OCI-LY7 (cell line): ENCODE data around the gene SPACA1. TPM values are rescaled to one million over a fixed set of nuclear protein-coding genes. Genes with fewer than 3 reads are reported as not detected.

Experiments
- BruUV-seq: library from RNA; stranded (reverse); fragments of 400-500 nt; replicated peaks from 2 replicates; lab custom pipeline; 2021; lab: Mats Ljungman, UMichigan
- CTCF ChIA-PET: fragments of 300-600 bp; sonication (Branson Sonifier 250); formaldehyde crosslinking; loops from one replicate; lab custom pipeline; 2022; ENCODE audit warnings: antibody characterized with exemption; ENCODE audit not compliant: unreplicated experiment; lab: Charles Lee
- POLR2A ChIA-PET: fragments of 300-600 bp; sonication (Branson Sonifier 250); formaldehyde crosslinking; loops from one replicate; lab custom pipeline; 2022; ENCODE audit warnings: antibody characterized with exemption; lab: Charles Lee
- DNase-seq: peaks from one replicate; pipeline ENCODE4 v3.0.0-alpha.2; 2015; ENCODE audit warnings: low spot score
- H2AFZ ChIP-seq: fragments of 200-600 bp; sonication (generic), shearing (Covaris generic); 2 replicates; pipeline ENCODE4 v1.6.1; 2014; ENCODE audit warnings: mild to moderate bottlenecking, antibody characterized with exemption, low read length, moderate library complexity
- H3K27ac ChIP-seq: fragments of 200-600 bp; sonication (generic); 2 replicates; pipeline ENCODE4 v1.5.1; 2014; ENCODE audit warnings: mixed run types, low read depth, mild to moderate bottlenecking, moderate library complexity, low read length, inconsistent platforms; ENCODE audit not compliant: poor library complexity, severe bottlenecking
- H3K36me3 ChIP-seq: fragments of 200-600 bp; sonication (generic); 2 replicates; pipeline ENCODE4 v1.6.1; 2014; ENCODE audit warnings: mild to moderate bottlenecking, antibody characterized with exemption, low read length, moderate library complexity, mixed read lengths; ENCODE audit not compliant: insufficient read depth
- H3K4me1 ChIP-seq: fragments of 200-600 bp; sonication (generic); 2 replicates; pipeline ENCODE4 v1.5.1; 2014; ENCODE audit warnings: mild to moderate bottlenecking, low read length; ENCODE audit not compliant: insufficient read depth, poor library complexity, severe bottlenecking
- H3K4me2 ChIP-seq: fragments of 200-600 bp; sonication (generic); 2 replicates; pipeline ENCODE4 v1.6.1; 2014; ENCODE audit warnings: mild to moderate bottlenecking, low read length
- H3K4me3 ChIP-seq: fragments of 200-600 bp; sonication (generic); 2 replicates; pipeline ENCODE4 v1.5.1; 2014; ENCODE audit warnings: mild to moderate bottlenecking, low read depth, low read length; ENCODE audit not compliant: poor library complexity, severe bottlenecking
- H3K79me2 ChIP-seq: fragments of 200-600 bp; sonication (generic); 2 replicates; pipeline ENCODE4 v1.6.1; 2016; ENCODE audit warnings: low read depth, mild to moderate bottlenecking, low read length, moderate library complexity, mixed read lengths; ENCODE audit not compliant: insufficient read depth
- H3K9me2 ChIP-seq: fragments of 200-600 bp; sonication (generic); 2 replicates; pipeline ENCODE4 v1.6.1; 2016; ENCODE audit warnings: mild to moderate bottlenecking, low read length, mixed read lengths; ENCODE audit not compliant: insufficient read depth
- H3K9me3 ChIP-seq: fragments of 200-600 bp; sonication (generic); 2 replicates; pipeline ENCODE4 v1.6.1; 2014; ENCODE audit warnings: mild to moderate bottlenecking, mixed run types, low read length, mixed read lengths
- H4K20me1 ChIP-seq: fragments of 200-600 bp; sonication (generic); 2 replicates; pipeline ENCODE4 v1.6.1; 2014; ENCODE audit warnings: mild to moderate bottlenecking, antibody characterized with exemption, low read length, moderate library complexity, mixed read lengths; ENCODE audit not compliant: insufficient read depth
- CTCF ChIP-seq: fragments of 200-600 bp; sonication (generic); conservative IDR thresholded peaks from 2 replicates; pipeline ENCODE4 v1.5.1; 2014; ENCODE audit warnings: mild to moderate bottlenecking, antibody characterized with exemption, low read length, moderate library complexity, mixed read lengths
- EZH2phosphoT487 ChIP-seq: fragments of 200-600 bp; sonication (generic); IDR thresholded peaks from 2 replicates; pipeline ENCODE4 v1.6.1; 2018; ENCODE audit warnings: low read depth, borderline replicate concordance, mild to moderate bottlenecking, mixed run types, antibody characterized with exemption, low read length, moderate library complexity, mixed read lengths
- intact Hi-C: fragments of 100-400 bp; cut with micrococcal nuclease; formaldehyde crosslinking; loops from one replicate; pipeline ENCODE4 v1.10.0; 2022; ENCODE audit not compliant: unreplicated experiment
- total RNA-seq, 2 experiments: library from RNA; depleted of rRNA in 1 of 2; stranded (reverse); fragments of >200 nt in 1 of 2; shearing (Covaris generic) in 1 of 2; gene quantifications; 2 replicates each; pipeline ENCODE4 v1.2.3, GENCODE V29; 2014 to 2022

The SPACA1 gene
- total RNA-seq, 2 experiments from 2014 or later, result not detected

- H3K9me2 ChIP-seq, result no peaks in the 10 kb centered on the region
- H2AFZ ChIP-seq, result peak overlapping the region; percentile 12; the same call in 1 of the 2 replicates
- no peak for DNase-seq
- no peaks in the 10 kb centered on the region for H3K36me3 ChIP-seq
- CTCF ChIA-PET, result no interaction called here
- intact Hi-C loops, result no loop called here
- no TSS peak for BruUV-seq
- no peak overlapping the region for H3K4me2 ChIP-seq
- peaks cover 13% of the 10 kb centered on the region for H3K4me1 ChIP-seq
- H3K4me3 ChIP-seq, result no peak overlapping the region
- no peak overlapping the region for H3K27ac ChIP-seq
- POLR2A ChIA-PET, result interaction anchor here (0.6 to 3.1 kb wide), 5 partner anchors 8 to 625 kb away, joined by 3 to 9 read pairs (median 4); no protein-coding TSS in a partner anchor
- no peaks in the 10 kb centered on the region for H4K20me1 ChIP-seq
- H3K79me2 ChIP-seq, result no peaks in the 10 kb centered on the region
- TF ChIP-seq CTCF (no peak), EZH2phosphoT487 (no peak)
- peaks cover 7% of the 10 kb centered on the region; the same call in 1 of the 2 replicates for H3K9me3 ChIP-seq
These were observed 39.2 kb downstream of the SPACA1 start for GRCh38 chr6:88086792-88087191.

GRCh38 chr6:88089708-88090107 lies 42.1 kb downstream of the SPACA1 start:
- Histone ChIP-seq H3K27ac (no peak overlapping the region), H3K9me3 (no peaks in the 10 kb centered on the region), H3K9me2 (no peaks in the 10 kb centered on the region), H3K4me2 (no peak overlapping the region), H3K79me2 (no peaks in the 10 kb centered on the region), H3K4me1 (peaks cover 13% of the 10 kb centered on the region), H3K4me3 (no peak overlapping the region), H3K36me3 (no peaks in the 10 kb centered on the region), H4K20me1 (no peaks in the 10 kb centered on the region), H2AFZ (peak overlapping the region; percentile 36; the same call in 1 of the 2 replicates)
- DNase-seq, result no peak
- no peak for TF ChIP-seq EZH2phosphoT487
- TF ChIP-seq CTCF, result no peak
- ChIA-PET POLR2A (interaction anchor here (0.7 kb wide), 3 partner anchors 13 to 172 kb away, joined by 3 read pairs; no protein-coding TSS in a partner anchor), CTCF (no interaction called here)
- BruUV-seq, result no TSS peak
- intact Hi-C loops, result no loop called here

GRCh38 chr6:88105741-88106340 lies 58.2 kb downstream of the SPACA1 start:
- no peaks in the 10 kb centered on the region for H3K79me2 ChIP-seq
- H3K4me2 ChIP-seq, result no peak overlapping the region
- no peak overlapping the region for H3K4me3 ChIP-seq
- H3K9me2 ChIP-seq, result no peaks in the 10 kb centered on the region
- no peak overlapping the region for H2AFZ ChIP-seq
- intact Hi-C loops, result no loop called here
- no peaks in the 10 kb centered on the region for H3K36me3 ChIP-seq
- no peaks in the 10 kb centered on the region for H4K20me1 ChIP-seq
- no peak for DNase-seq
- peaks cover 4% of the 10 kb centered on the region for H3K4me1 ChIP-seq
- no peak overlapping the region for H3K27ac ChIP-seq
- no peaks in the 10 kb centered on the region for H3K9me3 ChIP-seq
- CTCF ChIA-PET, result no interaction called here
- no TSS peak for BruUV-seq
- POLR2A ChIA-PET, result interaction anchor here (0.6 to 1.3 kb wide), 5 partner anchors 9 to 946 kb away, joined by 3 to 5 read pairs (median 4); no protein-coding TSS in a partner anchor
- TF ChIP-seq EZH2phosphoT487 (no peak), CTCF (no peak)
